WI38 (cell line): Measurements from ENCODE around the gene HNRNPDL.

Experiments
- H3K4me3 ChIP-seq: 2 replicates; pipeline ENCODE4 v1.5.1; 2011; ENCODE audit warnings: low read depth, mild to moderate bottlenecking, control low read depth, low read length
- TF ChIP-seq, protein P1 (sequence below): IDR thresholded peaks from 2 replicates; pipeline ENCODE4 v1.5.1; 2012; ENCODE audit warnings: low read depth, mild to moderate bottlenecking, control low read depth, low read length

HNRNPDL gene

DNA sequence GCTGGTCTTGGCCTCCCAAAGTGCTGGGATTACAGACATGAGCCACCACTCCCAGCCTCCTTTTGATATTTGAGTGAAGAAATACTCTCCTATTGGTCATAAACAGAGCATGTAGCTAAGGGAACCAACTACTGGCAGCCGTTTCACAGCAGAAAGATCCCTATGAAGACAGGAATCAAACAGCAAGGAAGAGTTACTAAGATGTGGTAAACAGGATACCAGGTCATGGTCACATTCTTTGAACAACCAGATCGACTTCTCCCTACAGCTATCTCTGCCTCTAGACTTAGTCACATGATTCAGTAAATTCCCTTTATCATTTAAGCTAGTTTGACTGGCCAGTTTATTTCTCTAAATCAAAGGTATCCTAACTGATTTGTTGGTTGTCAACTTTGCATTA, 47.5 kb downstream of the HNRNPDL start:
- H3K4me3 ChIP-seq = no peak overlapping the region
- TF ChIP-seq, protein P1, sequence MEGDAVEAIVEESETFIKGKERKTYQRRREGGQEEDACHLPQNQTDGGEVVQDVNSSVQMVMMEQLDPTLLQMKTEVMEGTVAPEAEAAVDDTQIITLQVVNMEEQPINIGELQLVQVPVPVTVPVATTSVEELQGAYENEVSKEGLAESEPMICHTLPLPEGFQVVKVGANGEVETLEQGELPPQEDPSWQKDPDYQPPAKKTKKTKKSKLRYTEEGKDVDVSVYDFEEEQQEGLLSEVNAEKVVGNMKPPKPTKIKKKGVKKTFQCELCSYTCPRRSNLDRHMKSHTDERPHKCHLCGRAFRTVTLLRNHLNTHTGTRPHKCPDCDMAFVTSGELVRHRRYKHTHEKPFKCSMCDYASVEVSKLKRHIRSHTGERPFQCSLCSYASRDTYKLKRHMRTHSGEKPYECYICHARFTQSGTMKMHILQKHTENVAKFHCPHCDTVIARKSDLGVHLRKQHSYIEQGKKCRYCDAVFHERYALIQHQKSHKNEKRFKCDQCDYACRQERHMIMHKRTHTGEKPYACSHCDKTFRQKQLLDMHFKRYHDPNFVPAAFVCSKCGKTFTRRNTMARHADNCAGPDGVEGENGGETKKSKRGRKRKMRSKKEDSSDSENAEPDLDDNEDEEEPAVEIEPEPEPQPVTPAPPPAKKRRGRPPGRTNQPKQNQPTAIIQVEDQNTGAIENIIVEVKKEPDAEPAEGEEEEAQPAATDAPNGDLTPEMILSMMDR = no peak

DNA sequence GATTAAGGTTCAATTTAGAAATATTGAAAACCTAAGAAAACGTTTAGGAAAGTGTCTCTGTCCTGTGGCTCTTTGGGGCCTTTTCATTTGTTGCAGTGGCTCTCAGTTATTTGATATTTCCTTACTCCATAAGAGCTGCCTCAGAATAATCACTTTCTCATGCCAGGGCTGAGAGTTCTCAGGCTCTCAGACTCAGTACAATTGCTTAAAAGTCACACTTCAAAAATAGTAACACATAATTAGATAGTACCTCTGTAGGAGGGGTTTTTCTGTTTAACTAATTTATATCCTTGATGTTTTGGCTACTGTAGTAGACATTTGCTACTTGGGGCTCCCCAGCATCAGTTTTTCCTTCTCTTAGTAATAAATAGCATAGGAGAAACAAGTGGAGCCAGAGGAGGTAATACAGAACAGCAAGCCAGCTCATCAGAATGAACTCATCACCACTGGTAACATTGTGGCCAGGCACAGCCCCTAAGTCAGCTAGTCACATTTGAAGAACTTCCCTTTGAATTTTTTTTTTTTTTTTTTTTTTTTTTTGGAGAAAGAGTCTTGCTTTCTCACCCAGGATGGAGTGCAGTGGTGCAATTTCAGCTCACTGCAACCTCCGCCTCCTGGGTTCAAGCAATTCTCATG, 48.5 kb downstream of the HNRNPDL start:
- TF ChIP-seq, protein P1 = no peak
- H3K4me3 ChIP-seq = no peak overlapping the region

DNA sequence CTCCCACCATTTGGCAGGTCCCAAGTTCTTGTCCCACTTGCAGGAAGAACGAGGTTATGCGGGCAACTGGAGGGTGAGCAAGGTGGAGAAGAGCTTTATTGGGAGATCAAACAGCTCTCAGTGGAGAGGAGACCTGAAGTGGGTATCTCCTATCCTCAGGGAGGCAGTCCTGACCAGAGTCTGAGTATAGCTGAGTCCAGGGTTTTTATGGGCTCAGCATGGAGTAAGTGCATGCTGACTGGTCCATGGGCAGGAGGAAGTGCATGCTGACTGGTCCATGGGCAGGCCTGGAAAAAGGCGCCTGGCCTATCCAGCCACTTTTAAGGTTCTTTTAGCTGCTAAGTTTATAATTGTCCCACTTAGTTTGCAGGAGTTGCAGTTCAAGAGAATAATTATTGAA, 49.0 kb downstream of the HNRNPDL start:
- TF ChIP-seq, protein P1 = no peak
- no peak overlapping the region for H3K4me3 ChIP-seq

DNA sequence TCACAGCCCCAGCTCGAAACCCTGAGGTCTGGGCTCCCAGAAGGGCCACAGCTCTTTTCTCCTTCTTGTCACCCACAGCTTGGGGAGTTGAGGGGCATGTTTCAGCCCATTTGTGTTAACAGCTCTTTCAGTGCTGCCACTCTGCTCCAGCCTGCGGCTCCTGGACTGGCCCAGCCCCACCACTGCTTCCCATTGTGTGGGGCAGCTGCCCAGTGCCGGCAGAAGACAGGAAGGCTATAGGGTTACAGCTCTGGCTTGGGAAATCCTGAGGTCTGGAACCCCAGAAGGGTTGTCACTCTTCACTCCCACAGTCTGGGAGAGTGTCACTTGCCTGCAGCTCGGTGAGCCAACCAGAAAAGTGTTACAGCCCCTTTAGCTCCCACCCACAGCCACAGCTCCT, 49.4 kb downstream of the HNRNPDL start:
- H3K4me3 ChIP-seq = no peak overlapping the region
- TF ChIP-seq, protein P1 = no peak

DNA sequence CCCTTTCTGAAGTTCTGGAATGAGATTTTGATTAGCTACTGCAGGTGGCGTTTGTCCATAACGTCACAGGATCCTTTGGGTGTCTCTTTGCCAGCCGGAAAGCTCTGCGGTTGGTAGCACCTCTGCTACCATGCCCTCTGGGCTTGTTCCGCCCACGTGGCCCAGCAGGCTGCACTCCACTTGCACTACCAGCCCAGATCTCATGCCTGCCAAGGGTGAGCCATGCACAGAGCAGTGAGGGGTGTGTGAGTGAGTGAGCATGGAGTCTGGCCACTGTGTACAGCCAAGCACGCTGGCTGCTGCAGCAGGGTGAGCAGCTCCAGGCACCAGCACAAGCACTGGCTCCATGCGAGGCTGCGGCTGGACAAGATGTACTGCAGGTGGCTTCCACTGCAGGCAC, 49.9 kb downstream of the HNRNPDL start:
- TF ChIP-seq, protein P1 = no peak
- H3K4me3 ChIP-seq = no peak overlapping the region

DNA sequence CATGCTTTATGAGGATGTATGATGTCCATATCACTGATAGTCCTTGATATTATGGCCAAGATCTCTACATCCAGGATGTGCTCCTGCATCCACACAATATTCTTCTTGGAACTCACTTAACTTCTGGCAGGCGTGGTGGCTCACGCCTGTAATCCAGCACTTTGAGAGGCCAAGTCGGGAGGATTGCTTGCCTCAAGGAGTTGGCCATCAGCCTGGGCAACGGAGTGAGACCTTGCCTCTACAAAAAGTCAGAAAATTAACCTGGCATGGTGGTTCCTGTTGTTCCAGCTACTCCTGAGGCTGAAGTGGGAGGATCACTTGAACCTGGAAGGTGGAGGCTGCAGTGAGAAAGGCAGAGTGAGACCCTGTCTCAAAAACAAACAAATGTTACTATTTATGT, 54.2 kb downstream of the HNRNPDL start:
- TF ChIP-seq, protein P1 = no peak
- no peak overlapping the region; the same call in 1 of the 2 replicates for H3K4me3 ChIP-seq

DNA sequence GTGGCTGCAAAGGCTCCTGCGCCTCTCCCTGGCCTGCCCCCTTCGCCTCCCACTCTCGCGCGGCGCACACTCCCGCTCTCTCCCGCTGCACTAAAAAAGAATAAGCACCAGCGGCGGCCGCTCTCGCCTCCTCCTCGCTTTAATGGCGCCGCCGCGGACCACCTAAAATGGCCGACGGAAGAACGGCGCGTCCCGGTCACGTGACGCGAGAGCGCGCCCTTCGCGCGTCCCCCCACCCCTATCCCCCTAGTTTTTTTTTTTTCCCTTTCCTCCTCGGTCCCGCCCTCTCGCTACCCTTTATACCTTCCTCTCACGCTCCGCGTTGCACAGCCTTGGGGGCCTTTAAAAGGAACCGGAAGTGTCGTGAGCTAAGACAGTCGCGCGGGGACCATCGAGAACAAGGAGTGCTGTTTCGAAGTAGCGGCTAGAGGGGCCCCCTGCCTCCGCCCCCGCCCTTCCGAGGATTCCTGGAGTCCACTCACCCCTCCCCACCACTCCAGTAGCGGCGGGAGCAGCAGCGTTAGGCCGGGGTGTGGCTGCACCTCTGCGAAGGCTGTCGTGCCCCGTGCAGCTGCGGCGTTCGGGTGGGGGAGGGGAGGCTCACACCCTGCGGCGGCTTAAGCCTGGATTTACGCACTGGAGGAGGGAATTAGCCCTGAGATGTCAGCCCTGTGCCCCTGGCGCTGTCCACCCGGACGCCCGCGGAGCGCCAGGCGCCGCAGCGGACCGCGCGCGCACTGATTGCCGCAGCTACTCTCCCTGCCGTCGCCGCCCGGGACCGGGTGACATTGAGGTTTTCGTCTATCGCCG, 56.2 kb downstream of the HNRNPDL start, which contains the start of gene HNRNPD:
TSS of gene HNRNPD (minus strand) at position 176 of the 810 bp plus-strand sequence. CDS start 313 bp downstream, outside the sequence.
- H3K4me3 ChIP-seq = peak within 1 kb of the TSS; percentile 87
- TF ChIP-seq, protein P1 = no peak
